H1 (cell line): ENCODE data around the gene NRP2. TPM values are rescaled to one million over a fixed set of nuclear protein-coding genes. Genes with fewer than 3 reads are reported as not detected.

Experiments used
- CTCF ChIA-PET: fragments of 300-600 bp; sonication (Branson Sonifier 250); formaldehyde crosslinking; loops from one replicate; lab custom pipeline; 2021; ENCODE audit not compliant: partially characterized antibody; lab: Charles Lee
- POLR2A ChIA-PET: fragments of 300-600 bp; sonication (Branson Sonifier 250); formaldehyde crosslinking; loops from one replicate; lab custom pipeline; 2021; ENCODE audit warnings: inconsistent platforms; ENCODE audit not compliant: partially characterized antibody; lab: Charles Lee
- DNase-seq, 2 experiments: peaks; one replicate each; pipeline versions ENCODE4 v3.0.0 to v3.0.0-alpha.2; 2010 to 2022; ENCODE audit warnings: low spot score in 2 of 2, low read depth in 1 of 2, mixed read lengths in 1 of 2
- FAIRE-seq: peaks from 2 replicates; lab custom pipeline; 2011; peaks lifted over from hg19 to GRCh38; lab: Jason Lieb, UNC
- H2AFZ ChIP-seq: 2 replicates; pipeline ENCODE4 v1.8.1; 2012; ENCODE audit warnings: low read length, inconsistent platforms
- H2AK5ac ChIP-seq: 2 replicates; pipeline ENCODE4 v1.6.1; 2013; ENCODE audit warnings: low read depth, low read length
- H2BK120ac ChIP-seq: replicated peaks from 2 replicates; pipeline ENCODE3; 2013; ENCODE audit warnings: low read depth, low read length, inconsistent platforms
- H2BK12ac ChIP-seq: 2 replicates; pipeline ENCODE4 v1.6.1; 2013; ENCODE audit warnings: low read depth, low read length
- H2BK15ac ChIP-seq: 2 replicates; pipeline ENCODE4 v1.6.1; 2013; ENCODE audit warnings: low read length
- H2BK20ac ChIP-seq: 2 replicates; pipeline ENCODE4 v1.6.1; 2013; ENCODE audit warnings: low read length
- H2BK5ac ChIP-seq: 2 replicates; pipeline ENCODE4 v1.6.1; 2013; ENCODE audit warnings: low read depth, low read length
- H3K14ac ChIP-seq: 2 replicates; pipeline ENCODE4 v1.6.1; 2013; ENCODE audit warnings: inconsistent platforms; ENCODE audit not compliant: insufficient read length
- H3K18ac ChIP-seq: 2 replicates; pipeline ENCODE4 v1.6.1; 2013; ENCODE audit warnings: low read length; ENCODE audit errors: extremely low read depth
- H3K23ac ChIP-seq: 2 replicates; pipeline ENCODE4 v1.6.1; 2013; ENCODE audit warnings: inconsistent platforms; ENCODE audit not compliant: insufficient read length
- H3K23me2 ChIP-seq: 2 replicates; pipeline ENCODE4 v1.6.1; 2013; ENCODE audit warnings: low read depth, low read length
- H3K27ac ChIP-seq: 2 replicates; pipeline ENCODE4 v1.6.1; 2011; ENCODE audit warnings: low read depth, low read length, inconsistent platforms
- H3K27me3 ChIP-seq, 4 experiments: replicated peaks in 1 of 4; 1 replicate in 1 of 4; 2 replicates in 3 of 4; pipeline versions ENCODE4 v1.6.1 to v1.8.1; 2011 to 2013; ENCODE audit warnings: low read length in 3 of 4, mild to moderate bottlenecking in 3 of 4, inconsistent platforms in 2 of 4, mixed read lengths in 2 of 4, moderate library complexity in 1 of 4; ENCODE audit not compliant: control insufficient read depth in 3 of 4, insufficient read depth in 3 of 4; ENCODE audit errors: extremely low read depth in 1 of 4
- H3K36me3 ChIP-seq, 4 experiments: 2 replicates each; pipeline versions ENCODE4 v1.6.1 to v1.8.1; 2011 to 2013; ENCODE audit warnings: mild to moderate bottlenecking in 4 of 4, low read length in 3 of 4, moderate library complexity in 2 of 4, control low read depth in 1 of 4, inconsistent platforms in 1 of 4; ENCODE audit not compliant: insufficient read depth in 4 of 4, control insufficient read depth in 2 of 4
- H3K4ac ChIP-seq: replicated peaks from 2 replicates; pipeline ENCODE3; 2013; ENCODE audit warnings: low read length, low read depth, mixed read lengths, inconsistent platforms; ENCODE audit not compliant: insufficient read length
- H3K4me1 ChIP-seq, 4 experiments: replicated peaks in 1 of 4; 1 replicate in 1 of 4; 2 replicates in 3 of 4; pipeline versions ENCODE4 v1.6.1 to v1.8.1; 2011 to 2013; ENCODE audit warnings: low read length in 3 of 4, inconsistent platforms in 2 of 4, mixed read lengths in 1 of 4; ENCODE audit not compliant: insufficient read depth in 4 of 4, control insufficient read depth in 3 of 4
- H3K4me2 ChIP-seq, 2 experiments: 2 replicates each; pipeline versions ENCODE4 v1.6.1 to v1.8.1; 2011 to 2013; ENCODE audit warnings: low read depth in 2 of 2, low read length in 2 of 2, control low read depth in 1 of 2, inconsistent platforms in 1 of 2, mild to moderate bottlenecking in 1 of 2; ENCODE audit not compliant: insufficient read depth in 1 of 2
- H3K4me3 ChIP-seq, 4 experiments: fragments of 200-600, 300-600 bp in 1 of 4; sonication (generic), shearing (Covaris generic), sonication (Bioruptor Twin) in 1 of 4; 2 replicates each; pipeline versions ENCODE4 v1.5.1 to v1.8.1; 2011 to 2016; ENCODE audit warnings: low read length in 4 of 4, low read depth in 3 of 4, control low read depth in 2 of 4, inconsistent platforms in 2 of 4, mild to moderate bottlenecking in 2 of 4, mixed read lengths in 1 of 4, moderate library complexity in 1 of 4; ENCODE audit not compliant: insufficient read depth in 2 of 4; ENCODE audit errors: extremely low read depth in 1 of 4
- H3K56ac ChIP-seq: replicated peaks from 2 replicates; pipeline ENCODE3; 2013; ENCODE audit warnings: low read depth, mild to moderate bottlenecking, mixed read lengths, low read length, inconsistent platforms; ENCODE audit not compliant: insufficient read length
- H3K79me1 ChIP-seq: 2 replicates; pipeline ENCODE4 v1.6.1; 2013; ENCODE audit warnings: low read depth, low read length, control low read depth
- H3K79me2 ChIP-seq, 2 experiments: 2 replicates each; pipeline versions ENCODE4 v1.6.1 to v1.8.1; 2012 to 2013; ENCODE audit warnings: low read length in 2 of 2, mild to moderate bottlenecking in 2 of 2, inconsistent platforms in 1 of 2; ENCODE audit not compliant: insufficient read depth in 2 of 2, control insufficient read depth in 1 of 2
- H3K9ac ChIP-seq, 4 experiments: replicated peaks in 1 of 4; 1 replicate in 1 of 4; 2 replicates in 3 of 4; pipeline versions ENCODE4 v1.6.1 to v1.8.1; 2011 to 2013; ENCODE audit warnings: low read depth in 3 of 4, low read length in 3 of 4, control low read depth in 2 of 4, mild to moderate bottlenecking in 2 of 4, moderate library complexity in 2 of 4, inconsistent platforms in 1 of 4; ENCODE audit errors: extremely low read depth in 1 of 4
- H3K9me3 ChIP-seq, 2 experiments: 2 replicates each; pipeline versions ENCODE4 v1.6.1 to v1.8.1; 2012 to 2013; ENCODE audit warnings: mild to moderate bottlenecking in 2 of 2, moderate library complexity in 2 of 2, control low read depth in 1 of 2, inconsistent platforms in 1 of 2, low read depth in 1 of 2, low read length in 1 of 2, mixed read lengths in 1 of 2; ENCODE audit not compliant: insufficient read depth in 2 of 2
- H4K20me1 ChIP-seq, 2 experiments: replicated peaks in 1 of 2; 2 replicates each; pipeline versions ENCODE3 to v1.8.1; 2011 to 2013; ENCODE audit warnings: inconsistent platforms in 2 of 2, low read length in 2 of 2, mild to moderate bottlenecking in 1 of 2; ENCODE audit not compliant: insufficient read depth in 2 of 2, control insufficient read depth in 1 of 2
- H4K5ac ChIP-seq: 2 replicates; pipeline ENCODE4 v1.6.1; 2013; ENCODE audit warnings: low read length, low read depth, mixed read lengths, inconsistent platforms; ENCODE audit not compliant: insufficient read length
- H4K8ac ChIP-seq: 2 replicates; pipeline ENCODE4 v1.8.0; 2013; ENCODE audit warnings: mild to moderate bottlenecking, moderate library complexity, low read length, inconsistent platforms; ENCODE audit not compliant: insufficient read depth; ENCODE audit errors: extremely low read depth
- H4K91ac ChIP-seq: replicated peaks from 2 replicates; pipeline ENCODE3; 2013; ENCODE audit warnings: low read length, mixed read lengths, inconsistent platforms; ENCODE audit not compliant: insufficient read length
- CHD1 ChIP-seq: IDR thresholded peaks from 2 replicates; pipeline ENCODE4 v1.6.1; 2012; ENCODE audit warnings: low read depth, low read length, improper control_type of control experiment
- CREB1 ChIP-seq: IDR thresholded peaks from 2 replicates; pipeline ENCODE4 v1.6.1; 2012; ENCODE audit warnings: inconsistent platforms
- CTBP2 ChIP-seq: IDR thresholded peaks from 2 replicates; pipeline ENCODE4 v1.7.0; 2011; ENCODE audit warnings: borderline replicate concordance, mild to moderate bottlenecking, moderate library complexity, mixed read lengths, low read length; ENCODE audit not compliant: insufficient read depth, insufficient read length
- CTCF ChIP-seq, 3 experiments: IDR thresholded peaks; 1 replicate in 2 of 3; 2 replicates in 1 of 3; pipeline versions ENCODE4 v1.5.1 to v1.6.1; 2011; ENCODE audit warnings: low read length in 3 of 3, mild to moderate bottlenecking in 3 of 3, inconsistent platforms in 2 of 3, low read depth in 1 of 3, moderate library complexity in 1 of 3; ENCODE audit not compliant: insufficient read depth in 1 of 3; ENCODE audit errors: control extremely low read depth in 1 of 3
- EGR1 ChIP-seq: IDR thresholded peaks from 2 replicates; pipeline ENCODE4 v1.6.1; 2011; ENCODE audit warnings: low read depth, low read length, borderline replicate concordance
- KDM1A ChIP-seq: fragments of 200-600, 300-600 bp; sonication (generic); IDR thresholded peaks from 2 replicates; pipeline ENCODE4 v1.7.1; 2016; ENCODE audit warnings: mild to moderate bottlenecking, low read length, borderline replicate concordance
- POU5F1 ChIP-seq: IDR thresholded peaks from 2 replicates; pipeline ENCODE4 v1.6.1; 2011; ENCODE audit warnings: low read depth, mild to moderate bottlenecking, low read length, moderate library complexity
- RBBP5 ChIP-seq: IDR thresholded peaks from 2 replicates; pipeline ENCODE4 v1.7.1; 2012; ENCODE audit warnings: low read depth, mild to moderate bottlenecking, inconsistent platforms, low read length, moderate library complexity, borderline replicate concordance
- SIN3A ChIP-seq, 2 experiments: IDR thresholded peaks in 1 of 2; conservative IDR thresholded peaks in 1 of 2; 2 replicates each; pipeline ENCODE4 v1.6.1; 2011 to 2012; ENCODE audit warnings: low read length in 2 of 2, improper control_type of control experiment in 1 of 2, low read depth in 1 of 2, mild to moderate bottlenecking in 1 of 2
- SP1 ChIP-seq: IDR thresholded peaks from 2 replicates; pipeline ENCODE4 v1.6.1; 2011; ENCODE audit warnings: low read depth, low read length
- WGBS, 2 experiments: shearing (Covaris generic) in 1 of 2; methylation state at CpG; one replicate each; pipeline versions ENCODE4 v1.1.6 to v1.1.7; 2013 to 2015; ENCODE audit warnings: low lambda C conversion rate in 2 of 2, mixed read lengths in 2 of 2, inconsistent platforms in 1 of 2, low coverage in 1 of 2, missing lambda C conversion rate in 1 of 2; ENCODE audit not compliant: insufficient replicate concordance in 2 of 2, insufficient coverage in 1 of 2, insufficient read length in 1 of 2; ENCODE audit errors: extremely low coverage in 1 of 2, missing lambda C conversion rate in 1 of 2; 5-methylcytosine and 5-hydroxymethylcytosine counted together
- polyA plus RNA-seq, 7 experiments: library from polyadenylated mRNA; depleted of rRNA in 3 of 7; stranded (reverse) in 5 of 7; unstranded in 2 of 7; fragments of >200 nt in 5 of 7; fragments of 200-250 nt in 2 of 7; gene quantifications; 1 replicate in 5 of 7; 2 replicates in 1 of 7; 4 replicates in 1 of 7; pipeline versions ENCODE4 v1.2.1 to v1.2.3, GENCODE V29; 2011 to 2013; ENCODE audit warnings: missing spikeins in 2 of 7, mixed read lengths in 2 of 7
- total RNA-seq: library from RNA; stranded (reverse); fragmentation: NEBNext Ultra II Directional; extraction: Animal tissue kit (Norgen Biotek cat#: 25700); gene quantifications from 2 replicates; pipeline ENCODE4 v1.2.1, GENCODE V29; 2021

Gene NRP2
- total and polyA plus RNA-seq, 2 of the 8 experiments (the other 6 are each of a cell fraction or from before 2014, with no cell fraction given) = 32.0 to 37.8 TPM

- Histone ChIP-seq H3K14ac (no peak overlapping the region), H3K27ac (peak overlapping the region; percentile 54; the same call in 1 of the 2 replicates), H3K4me3 (peak overlapping the region in 2 of 4 experiments; percentile 14 to 20; a peak in 2 of 8 replicates), H3K56ac (no peak overlapping the region), H2BK5ac (no peak overlapping the region), H3K4ac (no peak overlapping the region), H3K9me3 (no peaks in the 10 kb centered on the region), H2AFZ (no peak overlapping the region), H4K20me1 (no peaks in the 10 kb centered on the region), H3K23ac (no peak overlapping the region), H3K36me3 (peaks cover 8 to 28% (median 16%) of the 10 kb centered on the region in 4 experiments), H3K79me1 (no peaks in the 10 kb centered on the region), H4K5ac (no peak overlapping the region), H4K8ac (no peak overlapping the region), H3K27me3 (no peaks in the 10 kb centered on the region), H2BK15ac (no peak overlapping the region), H2AK5ac (no peak overlapping the region), H2BK12ac (no peak overlapping the region), H3K23me2 (no peaks in the 10 kb centered on the region), H3K4me1 (peaks cover 12 to 24% (median 21%) of the 10 kb centered on the region in 4 experiments), H3K4me2 (peak overlapping the region; percentile 35 to 56), H2BK120ac (no peak overlapping the region), H3K79me2 (no peaks in the 10 kb centered on the region), H2BK20ac (peak overlapping the region; percentile 77; the same call in 1 of the 2 replicates), H3K9ac (no peak overlapping the region), H4K91ac (no peak overlapping the region), H3K18ac (no peak overlapping the region; the same call in 1 of the 2 replicates)
- 6% methylated on average over 7 of the region's 7 CpGs; no CpG with 5 or more reads in 1 of the 2 experiments for whole genome bisulfite sequencing, 2 experiments
- ChIA-PET POLR2A (interaction anchor here (0.8 to 2.8 kb wide), 9 partner anchors 10 to 132 kb away, joined by 3 to 11 read pairs (median 3); partner anchors contain the start of gene NRP2), CTCF (interaction anchor here (0.6 to 7.4 kb wide), 34 partner anchors 9 to 1637 kb away, joined by 3 to 82 read pairs (median 5); partner anchors contain the start of gene NRP2)
- DNase-seq (peak in 1 of 2 experiments; percentile 64), FAIRE-seq (no peak)
- TF ChIP-seq CTCF (IDR thresholded peaks at IDR 0.05; ENCODE audit: control extremely low read depth in 1 of 3, insufficient read depth in 1 of 3, low read depth in 1 of 3, low read length in 3 of 3) = no peak
- TF ChIP-seq CTBP2 = peak; percentile 80
- TF ChIP-seq EGR1 = no peak
- TF ChIP-seq SP1 = peak; percentile 34; the same call in 1 of the 2 replicates
- TF ChIP-seq CHD1 = no peak
- TF ChIP-seq SIN3A (conservative IDR thresholded peaks at IDR 0.05 in 1 of 2, IDR thresholded peaks at IDR 0.05 in 1 of 2; ENCODE audit: low read depth in 1 of 2, low read length in 2 of 2) = peak; percentile 75 to 85; a peak in 2 of 4 replicates
- TF ChIP-seq POU5F1 = no peak
- TF ChIP-seq KDM1A = peak; percentile 53; the same call in 1 of the 2 replicates
- no peak for TF ChIP-seq CREB1
- TF ChIP-seq RBBP5 = no peak
Observed at GRCh38 chr2:205720451-205720902, 38.2 kb downstream of the NRP2 start.
